GM10248 (cell line): ENCODE results near the gene SPG21.

Experiments used
- CTCF ChIA-PET: fragments of 300-600 bp; sonication (Branson Sonifier 250); formaldehyde crosslinking; extraction: SDS; loops from one replicate; lab custom pipeline; 2021; ENCODE audit warnings: antibody characterized with exemption; lab: Yijun Ruan, JAX
- POLR2A ChIA-PET: fragments of 350-650 bp; sonication (Branson Sonifier 250); formaldehyde crosslinking; extraction: SDS; loops from one replicate; lab custom pipeline; 2020; ENCODE audit warnings: antibody characterized with exemption; lab: Yijun Ruan, JAX
- DNase-seq: peaks from one replicate; pipeline ENCODE4 v3.0.0; 2012; ENCODE audit errors: extremely low spot score
- CTCF ChIP-seq: IDR thresholded peaks from 2 replicates; pipeline ENCODE4 v1.5.1; 2012; ENCODE audit warnings: mild to moderate bottlenecking, low read depth; ENCODE audit errors: extremely low read depth, missing control alignments, control extremely low read depth

SPG21 gene

GRCh38 chr15:64997745-64998375, 8.1 kb upstream of the SPG21 start:
- TF ChIP-seq CTCF: no peak
- no peak for DNase-seq
- CTCF ChIA-PET: interaction anchor here (1.5 to 2.6 kb wide), 4 partner anchors 8 to 270 kb away, joined by 3 to 8 read pairs (median 8); no protein-coding TSS in a partner anchor
- POLR2A ChIA-PET: no interaction called here

GRCh38 chr15:64997066-64997465, 7.4 kb upstream of the SPG21 start:
- TF ChIP-seq CTCF: no peak
- ChIA-PET CTCF (interaction anchor here (1.3 to 2.6 kb wide), 6 partner anchors 8 to 269 kb away, joined by 3 to 8 read pairs (median 6); no protein-coding TSS in a partner anchor), POLR2A (no interaction called here)
- DNase-seq: no peak

- no peak for DNase-seq
- ChIA-PET CTCF (interaction anchor here (1.5 kb wide), 1 partner anchor 12 kb away, joined by 4 read pairs; no protein-coding TSS in a partner anchor), POLR2A (no interaction called here)
- TF ChIP-seq CTCF: no peak
These were observed 3.6 kb upstream of the SPG21 start for GRCh38 chr15:64993290-64993689.

GRCh38 chr15:64991536-64992135, 1.9 kb upstream of the SPG21 start:
- CTCF ChIA-PET: interaction anchor here (1.2 to 1.5 kb wide), 2 partner anchors 9 to 14 kb away, joined by 3 to 4 read pairs; no protein-coding TSS in a partner anchor
- no peak for DNase-seq
- POLR2A ChIA-PET: interaction anchor here (0.8 kb wide), 1 partner anchor 314 kb away, joined by 3 read pairs; no protein-coding TSS in a partner anchor
- TF ChIP-seq CTCF: no peak

GRCh38 chr15:64990168-64990470, 405 bp upstream of the SPG21 start:
- ChIA-PET POLR2A (interaction anchor here (0.6 kb wide), 1 partner anchor 195 kb away, joined by 5 read pairs; the partner anchor contains the start of gene CLPX), CTCF (interaction anchor here (1.3 to 1.5 kb wide), 2 partner anchors 21 to 44 kb away, joined by 3 read pairs; no protein-coding TSS in a partner anchor)
- TF ChIP-seq CTCF: no peak
- no peak for DNase-seq

- TF ChIP-seq CTCF: no peak
- CTCF ChIA-PET: interaction anchor here (0.9 to 1.2 kb wide), 3 partner anchors 12 to 151 kb away, joined by 3 read pairs; no protein-coding TSS in a partner anchor
- POLR2A ChIA-PET: no interaction called here
- DNase-seq: no peak
These were observed 2.6 kb downstream of the SPG21 start for GRCh38 chr15:64987136-64987535.
